Measurements from ENCODE around the gene KCNAB1. TPM values are rescaled to one million over a fixed set of nuclear protein-coding genes. Genes with fewer than 3 reads are reported as not detected.

The KCNAB1 gene
- total RNA-seq, 1 experiment from 2014 or later, result 1.4 TPM

DNA sequence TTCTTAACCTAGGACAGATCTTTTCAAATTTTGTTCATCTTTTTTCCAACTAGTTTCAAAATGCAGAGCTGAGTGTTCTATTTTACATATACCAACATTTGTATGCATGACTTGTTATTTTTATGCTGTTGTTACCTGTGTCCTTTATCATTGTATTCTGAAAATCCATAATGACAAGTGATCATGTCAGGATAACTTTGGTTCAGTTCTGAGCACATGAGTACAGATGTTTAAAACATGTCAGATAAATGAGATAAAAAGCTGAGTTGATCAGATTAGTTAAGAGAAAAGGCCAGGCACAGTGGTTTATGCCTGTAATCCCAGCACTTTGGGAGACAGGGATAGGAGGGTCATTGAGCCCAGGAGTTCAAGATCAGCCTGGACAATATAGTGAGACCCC is 229.6 kb downstream of the KCNAB1 start:
- H3K4me1 ChIP-seq (replicated peaks; ENCODE audit: insufficient read depth), result no peaks in the 10 kb centered on the region
- no peak overlapping the region for H3K4me2 ChIP-seq
- no peaks in the 10 kb centered on the region for H3K9me2 ChIP-seq (ENCODE audit: insufficient read depth)
- H3K9me3 ChIP-seq (ENCODE audit: insufficient read depth, low read depth), result no peaks in the 10 kb centered on the region
- H3K27me3 ChIP-seq (ENCODE audit: insufficient read depth, low read depth), result no peaks in the 10 kb centered on the region
- no peaks in the 10 kb centered on the region for H3F3A ChIP-seq (ENCODE audit: insufficient read depth, low read depth)
- CTCF ChIA-PET, result no interaction called here
- no peaks in the 10 kb centered on the region for H3K79me2 ChIP-seq (ENCODE audit: low read depth)
- POLR2A ChIA-PET (ENCODE audit: unreplicated experiment), result no interaction called here
- TF ChIP-seq EZH2 (IDR thresholded peaks at IDR 0.05; ENCODE audit: low read depth), result no peak
- TF ChIP-seq, protein P1, sequence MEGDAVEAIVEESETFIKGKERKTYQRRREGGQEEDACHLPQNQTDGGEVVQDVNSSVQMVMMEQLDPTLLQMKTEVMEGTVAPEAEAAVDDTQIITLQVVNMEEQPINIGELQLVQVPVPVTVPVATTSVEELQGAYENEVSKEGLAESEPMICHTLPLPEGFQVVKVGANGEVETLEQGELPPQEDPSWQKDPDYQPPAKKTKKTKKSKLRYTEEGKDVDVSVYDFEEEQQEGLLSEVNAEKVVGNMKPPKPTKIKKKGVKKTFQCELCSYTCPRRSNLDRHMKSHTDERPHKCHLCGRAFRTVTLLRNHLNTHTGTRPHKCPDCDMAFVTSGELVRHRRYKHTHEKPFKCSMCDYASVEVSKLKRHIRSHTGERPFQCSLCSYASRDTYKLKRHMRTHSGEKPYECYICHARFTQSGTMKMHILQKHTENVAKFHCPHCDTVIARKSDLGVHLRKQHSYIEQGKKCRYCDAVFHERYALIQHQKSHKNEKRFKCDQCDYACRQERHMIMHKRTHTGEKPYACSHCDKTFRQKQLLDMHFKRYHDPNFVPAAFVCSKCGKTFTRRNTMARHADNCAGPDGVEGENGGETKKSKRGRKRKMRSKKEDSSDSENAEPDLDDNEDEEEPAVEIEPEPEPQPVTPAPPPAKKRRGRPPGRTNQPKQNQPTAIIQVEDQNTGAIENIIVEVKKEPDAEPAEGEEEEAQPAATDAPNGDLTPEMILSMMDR (conservative IDR thresholded peaks at IDR 0.05), result no peak
- no peak overlapping the region for H3K4me3 ChIP-seq
- intact Hi-C loops (cut with micrococcal nuclease; ENCODE audit: unreplicated experiment), result loop anchor here (10.0 kb wide), 1 partner anchor 325 kb away; no protein-coding TSS in a partner anchor
- DNase-seq, result no peak
- no peaks in the 10 kb centered on the region for H3K36me3 ChIP-seq (ENCODE audit: low read depth)
- H3K27ac ChIP-seq, result no peak overlapping the region
- H4K20me1 ChIP-seq (ENCODE audit: insufficient read depth), result no peaks in the 10 kb centered on the region
- H2AFZ ChIP-seq, result no peak overlapping the region
- BruUV-seq (replicated peaks), result no TSS peak

DNA sequence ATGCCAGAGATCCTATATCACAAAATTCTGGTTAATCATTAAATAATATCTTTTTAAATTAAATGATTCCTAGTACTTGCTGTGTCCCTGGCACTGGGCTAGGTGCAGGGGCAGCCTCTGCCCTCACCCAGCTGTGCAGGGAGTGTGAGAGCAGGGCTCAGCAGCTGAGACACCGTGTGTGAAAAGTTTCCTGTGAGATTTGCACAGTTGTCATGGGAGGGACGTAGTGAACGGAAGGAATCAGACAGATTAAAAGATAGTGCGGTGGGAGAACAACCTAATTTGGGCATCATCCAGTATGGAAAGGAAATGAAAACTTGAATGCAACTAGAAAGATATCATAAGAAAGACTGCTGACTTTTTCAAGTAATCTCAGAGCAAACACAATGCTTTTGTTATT is 230.4 kb downstream of the KCNAB1 start:
- no peaks in the 10 kb centered on the region for H3K9me2 ChIP-seq (ENCODE audit: insufficient read depth)
- no TSS peak for BruUV-seq (replicated peaks)
- no peaks in the 10 kb centered on the region for H3F3A ChIP-seq (ENCODE audit: insufficient read depth, low read depth)
- no peaks in the 10 kb centered on the region for H3K9me3 ChIP-seq (ENCODE audit: insufficient read depth, low read depth)
- POLR2A ChIA-PET (ENCODE audit: unreplicated experiment), result no interaction called here
- TF ChIP-seq, protein P1 (conservative IDR thresholded peaks at IDR 0.05), result no peak
- no peak for TF ChIP-seq EZH2 (IDR thresholded peaks at IDR 0.05; ENCODE audit: low read depth)
- H3K27ac ChIP-seq, result no peak overlapping the region
- no peak overlapping the region for H2AFZ ChIP-seq
- no peaks in the 10 kb centered on the region for H3K4me1 ChIP-seq (replicated peaks; ENCODE audit: insufficient read depth)
- no peaks in the 10 kb centered on the region for H3K27me3 ChIP-seq (ENCODE audit: insufficient read depth, low read depth)
- CTCF ChIA-PET, result no interaction called here
- H3K36me3 ChIP-seq (ENCODE audit: low read depth), result no peaks in the 10 kb centered on the region
- H3K4me2 ChIP-seq, result no peak overlapping the region
- no peak overlapping the region for H3K4me3 ChIP-seq
- no peaks in the 10 kb centered on the region for H4K20me1 ChIP-seq (ENCODE audit: insufficient read depth)
- intact Hi-C loops (cut with micrococcal nuclease; ENCODE audit: unreplicated experiment), result no loop called here
- no peaks in the 10 kb centered on the region for H3K79me2 ChIP-seq (ENCODE audit: low read depth)
- DNase-seq, result no peak

DNA sequence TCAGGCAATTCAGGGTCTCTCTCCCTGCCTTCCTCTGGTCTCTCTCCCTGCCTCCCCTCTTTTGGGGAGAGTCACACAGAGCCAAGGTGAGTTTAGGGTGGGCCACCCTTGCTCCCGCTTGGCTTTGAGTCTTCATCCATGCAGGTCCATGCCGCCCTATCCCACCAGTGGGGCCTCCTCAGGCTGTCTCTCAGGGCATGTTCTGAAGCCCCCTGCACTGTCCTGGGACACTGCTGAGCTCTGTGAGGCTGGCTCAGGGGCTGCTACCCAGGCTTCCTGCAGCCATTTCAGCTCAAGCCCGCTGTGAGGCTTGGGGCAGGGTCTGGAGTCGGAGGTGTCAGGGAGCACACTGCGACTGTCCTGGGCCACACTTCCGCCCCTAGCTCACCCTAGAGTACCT is 231.4 kb downstream of the KCNAB1 start:
- H3K4me3 ChIP-seq, result no peak overlapping the region
- H3K36me3 ChIP-seq (ENCODE audit: low read depth), result no peaks in the 10 kb centered on the region
- no peaks in the 10 kb centered on the region for H3K9me3 ChIP-seq (ENCODE audit: insufficient read depth, low read depth)
- no TSS peak for BruUV-seq (replicated peaks)
- TF ChIP-seq, protein P1 (conservative IDR thresholded peaks at IDR 0.05), result no peak
- TF ChIP-seq EZH2 (IDR thresholded peaks at IDR 0.05; ENCODE audit: low read depth), result no peak
- no peak for DNase-seq
- intact Hi-C loops (cut with micrococcal nuclease; ENCODE audit: unreplicated experiment), result no loop called here
- no peaks in the 10 kb centered on the region for H3K79me2 ChIP-seq (ENCODE audit: low read depth)
- H3F3A ChIP-seq (ENCODE audit: insufficient read depth, low read depth), result no peaks in the 10 kb centered on the region
- H3K9me2 ChIP-seq (ENCODE audit: insufficient read depth), result no peaks in the 10 kb centered on the region
- H3K27ac ChIP-seq, result no peak overlapping the region
- no peaks in the 10 kb centered on the region for H3K4me1 ChIP-seq (replicated peaks; ENCODE audit: insufficient read depth)
- H3K27me3 ChIP-seq (ENCODE audit: insufficient read depth, low read depth), result no peaks in the 10 kb centered on the region
- CTCF ChIA-PET, result no interaction called here
- POLR2A ChIA-PET (ENCODE audit: unreplicated experiment), result no interaction called here
- no peaks in the 10 kb centered on the region for H4K20me1 ChIP-seq (ENCODE audit: insufficient read depth)
- H3K4me2 ChIP-seq, result no peak overlapping the region
- H2AFZ ChIP-seq, result no peak overlapping the region

All from PC-9 (cell line).